HG03135 (cell line): ENCODE results near the gene BARX2.

Source experiments
- ATAC-seq: cut with Tn5 transposase; IDR thresholded peaks from one replicate; pipeline ENCODE4 v1.9.1; 2021; ENCODE audit warnings: mild to moderate bottlenecking, moderate library complexity; ENCODE audit not compliant: unreplicated experiment

Gene BARX2

DNA sequence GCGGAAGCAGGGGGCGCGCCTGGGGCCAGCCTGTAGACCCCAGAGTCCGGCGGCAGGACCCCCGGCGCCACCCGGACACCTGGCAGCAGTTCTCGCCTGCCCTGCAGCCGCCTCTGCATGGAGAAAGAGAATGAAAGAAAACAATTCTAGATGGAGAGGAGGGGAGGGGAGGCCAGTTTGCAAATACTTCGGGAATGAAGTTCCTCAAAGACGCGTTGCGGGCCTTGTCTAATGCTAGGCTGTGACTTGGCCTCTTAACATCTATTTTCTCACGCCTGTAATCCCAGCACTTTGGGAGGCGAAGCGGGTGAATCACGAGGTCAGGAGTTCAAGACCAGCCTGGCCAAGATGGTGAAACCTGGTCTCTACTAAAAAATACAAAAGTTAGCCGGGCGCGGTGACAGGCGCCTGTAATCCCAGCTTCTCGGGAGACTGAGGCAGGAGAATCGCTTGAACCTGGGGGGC, 2.1 kb upstream of the BARX2 start:
- ATAC-seq = no peak

DNA sequence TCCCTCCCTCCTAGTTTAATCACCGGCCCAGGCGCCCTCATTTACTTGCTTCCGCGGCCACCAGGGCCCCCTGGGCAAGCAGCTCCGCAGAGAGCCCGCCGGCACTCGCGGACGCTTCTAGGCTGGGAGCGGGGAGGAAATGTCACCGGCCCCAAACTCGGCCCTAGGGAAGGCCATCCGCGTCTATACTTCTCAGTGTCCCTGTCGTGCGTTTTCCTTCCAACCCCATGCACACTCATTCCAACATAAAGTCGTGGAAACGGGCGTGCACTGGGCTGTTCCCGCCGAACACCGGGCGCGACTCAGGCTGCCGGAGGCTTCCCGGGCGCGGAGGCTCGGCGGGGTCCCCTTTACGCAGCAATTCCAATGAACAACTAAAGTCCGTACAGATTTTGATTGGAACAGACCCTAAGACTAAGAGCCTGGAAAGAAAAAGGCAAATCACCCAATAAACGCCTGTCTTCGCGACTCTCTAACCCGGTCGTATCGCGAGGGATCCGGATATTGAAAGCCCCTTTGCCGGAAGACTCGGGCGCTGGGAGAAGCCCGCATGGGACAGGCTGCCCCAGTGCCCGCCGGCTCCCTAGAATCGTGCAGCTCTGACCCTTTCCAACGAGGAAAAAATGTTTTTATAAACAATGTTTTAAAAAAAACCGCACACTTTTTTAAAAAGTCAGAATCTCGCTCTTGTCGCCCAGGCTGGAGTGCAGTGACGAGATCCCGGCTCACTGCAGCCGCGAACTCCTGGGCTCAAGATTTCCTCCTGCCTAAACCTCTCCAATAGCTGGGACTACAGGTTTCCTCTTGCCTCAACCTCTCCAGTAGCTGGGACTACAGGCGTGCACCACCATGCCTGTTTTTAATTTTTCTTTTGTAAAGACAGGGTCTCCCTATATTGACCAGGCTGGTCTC, 1.3 kb upstream of the BARX2 start:
- ATAC-seq = no peak

DNA sequence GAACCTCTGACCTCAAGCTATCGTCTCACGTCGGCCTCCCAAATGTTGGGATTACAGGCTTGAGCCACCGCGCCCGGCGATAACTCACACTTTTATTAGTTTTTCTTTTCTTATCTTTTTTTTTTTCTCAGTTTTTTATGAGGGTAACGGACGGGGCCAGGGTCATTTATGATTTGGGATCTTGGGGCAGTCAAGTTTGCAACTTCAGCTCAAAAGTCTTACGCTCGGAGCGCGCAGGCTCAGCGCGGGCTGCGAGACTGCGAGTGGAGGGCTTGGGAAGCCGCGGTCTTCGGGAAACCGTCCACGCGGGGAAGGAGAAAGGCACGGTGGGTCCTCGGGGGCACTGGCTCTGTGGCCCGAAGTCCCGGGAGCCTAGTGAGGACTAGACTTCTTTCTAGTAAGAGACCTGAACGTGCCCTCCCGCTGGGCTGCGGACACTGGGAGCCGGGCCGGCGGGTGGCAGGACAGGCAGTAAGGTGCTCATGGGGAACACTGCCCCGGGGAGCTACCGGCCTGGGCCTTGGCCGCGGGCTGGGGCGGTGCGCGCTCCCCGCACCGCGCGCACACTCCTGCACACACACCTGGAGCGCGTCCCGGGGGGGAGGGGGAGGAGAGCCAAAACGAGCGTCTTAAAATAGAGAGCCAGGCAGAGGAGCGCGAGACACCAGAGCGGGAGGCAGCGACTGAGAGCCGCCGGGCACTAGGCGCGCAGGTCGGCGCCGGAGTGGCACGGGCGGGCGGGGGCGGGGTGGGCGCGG, 476 bp upstream of the BARX2 start:
- no peak for ATAC-seq

DNA sequence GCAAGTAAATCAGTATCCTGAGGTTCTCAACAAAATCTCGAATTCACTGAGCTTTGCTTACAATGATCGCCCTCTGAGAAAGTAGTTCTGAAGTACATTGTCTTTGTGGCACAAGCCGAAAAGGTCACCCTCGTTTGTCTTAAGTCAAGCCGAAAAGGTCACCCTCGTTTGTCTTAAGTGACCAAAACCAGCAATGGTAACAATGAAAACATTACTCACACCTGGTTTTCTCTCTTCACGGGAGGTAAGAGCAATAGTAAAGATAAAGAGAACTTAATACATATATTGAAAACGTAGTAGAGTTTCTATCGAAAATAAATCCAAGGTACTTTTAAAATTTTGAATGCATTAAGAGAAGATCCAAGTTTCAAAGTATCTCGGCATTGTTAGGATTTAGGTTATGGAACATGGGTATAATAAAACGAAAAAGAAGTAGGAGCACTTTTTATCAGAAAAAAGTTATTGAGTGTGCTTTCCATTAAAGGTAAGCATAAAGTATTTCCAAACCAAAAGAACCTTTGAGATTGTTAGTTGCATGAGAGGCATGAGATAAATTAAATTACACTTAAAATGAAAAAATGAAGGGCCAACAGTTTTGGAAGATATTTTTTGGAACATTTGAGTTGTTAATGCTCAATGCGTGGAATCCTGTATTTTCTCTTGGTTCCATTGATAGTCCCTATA, 1.2 kb downstream of the BARX2 start:
- ATAC-seq = no peak

DNA sequence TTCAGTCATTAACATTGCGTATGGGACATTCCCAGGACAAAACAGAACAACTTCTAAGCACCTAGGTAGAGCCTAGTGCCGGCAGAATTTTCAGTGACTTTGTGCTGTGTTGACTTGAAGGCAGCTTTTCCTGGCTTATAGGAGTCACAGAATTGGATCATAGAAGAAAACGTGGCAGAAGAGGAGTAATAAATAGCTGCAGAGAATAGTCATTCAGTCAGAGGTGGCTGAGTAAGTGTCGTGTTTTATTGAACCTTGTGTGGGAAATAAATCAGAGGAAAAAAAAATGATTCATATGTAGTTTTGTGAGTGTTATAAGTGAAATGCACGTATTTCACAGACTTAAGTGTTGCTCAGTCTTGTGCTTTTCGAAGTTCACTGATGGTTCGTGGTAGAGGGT, 2.1 kb downstream of the BARX2 start:
- ATAC-seq = no peak

DNA sequence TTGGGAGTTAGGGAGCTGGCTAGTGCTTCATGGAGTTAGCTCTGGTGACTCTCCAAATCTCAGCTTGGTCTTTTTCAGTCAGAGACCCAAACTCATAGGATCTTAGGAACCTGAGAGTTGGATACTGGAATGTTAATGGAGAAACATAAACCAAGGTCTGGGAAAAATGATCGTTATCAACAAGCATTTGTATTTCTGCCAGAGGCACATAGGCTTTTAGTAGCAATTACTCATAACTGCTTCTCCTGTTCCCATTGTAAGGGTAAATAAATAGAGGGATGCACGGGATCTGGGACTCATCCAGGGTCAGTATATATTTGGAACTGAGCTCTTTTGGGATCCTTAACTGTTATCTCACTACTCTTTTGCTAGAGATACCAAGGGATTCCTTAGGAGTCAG, 4.8 kb downstream of the BARX2 start:
- no peak for ATAC-seq

DNA sequence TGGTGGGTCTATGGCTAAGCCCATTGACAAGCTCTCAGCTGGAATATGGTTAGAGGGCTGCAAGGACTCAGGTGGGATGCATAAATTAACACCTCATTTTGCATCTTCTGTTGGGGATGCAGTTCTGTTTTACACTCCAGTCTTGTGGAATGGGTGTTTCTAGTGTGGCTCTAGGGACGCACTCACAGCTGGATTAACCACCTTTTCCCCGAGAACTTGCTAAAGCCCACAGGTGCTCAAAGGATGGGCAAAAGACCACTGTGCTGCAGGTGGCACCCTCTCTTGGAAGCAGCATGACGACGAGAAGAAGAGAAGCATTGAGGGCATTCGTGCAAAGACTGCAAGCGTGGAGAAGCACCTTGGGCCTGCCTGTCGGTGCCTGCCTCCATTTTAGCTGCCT, 6.9 kb downstream of the BARX2 start:
- no peak for ATAC-seq

DNA sequence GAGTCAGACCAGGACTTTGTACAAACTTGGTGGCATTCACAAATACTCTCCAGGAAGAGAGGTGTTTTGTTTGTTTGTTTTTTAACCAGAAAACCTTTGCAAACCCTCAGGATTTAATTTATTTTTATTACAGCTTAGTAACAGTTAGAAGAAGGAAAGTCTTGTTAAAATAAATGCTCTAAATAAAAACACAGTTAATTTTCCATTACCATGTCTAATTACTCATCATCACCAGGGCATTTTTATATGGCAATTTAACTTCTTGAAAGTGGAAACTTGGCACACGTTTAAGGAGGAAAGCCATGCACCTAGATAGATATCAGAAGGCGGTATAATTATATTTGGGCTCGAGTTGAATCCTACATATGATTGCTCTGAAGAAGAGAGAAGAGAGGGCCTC, 7.4 kb downstream of the BARX2 start:
- ATAC-seq = no peak

DNA sequence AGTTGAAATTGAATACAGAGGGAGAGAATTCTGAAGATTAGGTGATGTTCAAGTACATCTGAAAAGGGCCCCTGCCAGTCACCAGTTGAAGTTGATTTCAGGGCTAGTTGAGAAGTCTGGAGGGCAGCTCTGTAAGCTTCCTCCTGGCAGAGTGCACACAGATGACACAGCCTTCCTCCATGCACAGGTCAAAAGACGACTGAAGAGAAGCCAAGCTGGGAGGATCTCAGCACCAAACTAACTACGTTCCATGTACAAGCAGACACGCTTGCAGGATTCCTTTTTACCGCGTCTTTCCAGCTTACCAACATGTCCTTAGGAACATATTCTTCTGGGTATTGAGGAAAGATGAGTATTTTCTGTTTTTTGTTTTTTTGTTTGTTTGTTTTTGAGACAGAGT, 7.9 kb downstream of the BARX2 start:
- no peak for ATAC-seq

DNA sequence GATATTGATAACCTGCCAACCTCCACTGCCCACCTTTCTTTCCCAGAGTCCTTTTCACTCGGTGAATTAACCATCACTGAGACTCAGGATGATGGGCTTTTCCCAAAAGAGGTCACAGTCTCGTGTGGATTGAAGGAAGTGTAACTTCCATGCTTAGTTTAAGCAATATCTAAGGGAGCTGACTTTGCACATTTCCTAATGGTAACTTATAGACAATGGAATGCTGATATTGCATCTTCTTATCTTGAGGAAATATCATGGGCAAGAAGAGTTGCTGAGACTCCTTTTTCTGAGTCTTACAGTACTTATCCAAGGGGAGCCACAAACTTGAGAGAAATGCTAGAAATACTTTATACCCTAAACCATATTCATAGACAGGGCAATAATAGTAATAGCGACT, 8.8 kb downstream of the BARX2 start:
- ATAC-seq = no peak

DNA sequence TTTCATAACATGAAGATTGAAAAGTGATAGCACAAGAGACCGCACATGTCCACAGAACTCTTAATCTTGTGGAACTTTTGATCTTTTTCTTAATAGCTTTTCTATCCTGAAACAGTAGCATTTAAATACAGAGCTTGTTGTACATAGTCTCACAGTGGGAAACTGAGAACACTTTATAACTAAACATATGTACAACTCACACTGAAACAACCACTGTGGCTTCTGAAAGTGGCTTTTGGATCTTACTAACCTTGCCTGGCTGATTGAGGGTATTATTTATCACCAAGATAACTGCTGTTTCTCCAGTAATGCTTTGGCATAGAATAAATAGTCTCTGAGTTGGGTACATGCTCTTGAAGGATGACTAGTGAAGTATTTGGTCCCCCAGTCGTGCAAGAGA, 10.2 kb downstream of the BARX2 start:
- ATAC-seq = no peak

DNA sequence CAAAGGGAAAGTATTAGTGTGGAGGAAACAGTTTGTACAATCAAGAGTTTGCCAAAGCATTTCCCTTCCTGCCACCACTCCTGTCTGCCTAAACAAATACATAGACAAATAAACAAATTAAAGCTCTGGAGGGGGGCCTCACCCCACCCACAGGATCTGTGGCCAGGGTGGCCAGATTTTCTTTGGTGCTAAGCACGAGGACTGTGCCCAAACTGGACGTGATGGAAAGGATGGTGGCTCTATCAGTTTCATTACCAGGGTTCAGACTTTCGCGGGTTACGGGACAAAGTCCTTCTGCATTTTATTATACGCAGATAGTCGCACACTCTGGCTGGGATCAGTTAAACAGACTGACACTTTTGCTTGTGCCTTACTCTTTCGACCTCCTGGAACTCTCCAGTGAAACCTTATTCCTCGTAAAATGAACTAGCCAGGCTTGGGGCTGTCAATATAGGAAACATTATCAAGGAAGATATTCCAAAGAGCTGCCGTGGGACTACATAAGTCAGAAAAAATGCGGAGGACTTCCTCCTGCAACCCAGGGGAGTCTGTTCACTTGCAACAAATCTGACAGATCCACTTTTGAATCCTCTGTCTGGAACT, 11.2 kb downstream of the BARX2 start:
- ATAC-seq = no peak

DNA sequence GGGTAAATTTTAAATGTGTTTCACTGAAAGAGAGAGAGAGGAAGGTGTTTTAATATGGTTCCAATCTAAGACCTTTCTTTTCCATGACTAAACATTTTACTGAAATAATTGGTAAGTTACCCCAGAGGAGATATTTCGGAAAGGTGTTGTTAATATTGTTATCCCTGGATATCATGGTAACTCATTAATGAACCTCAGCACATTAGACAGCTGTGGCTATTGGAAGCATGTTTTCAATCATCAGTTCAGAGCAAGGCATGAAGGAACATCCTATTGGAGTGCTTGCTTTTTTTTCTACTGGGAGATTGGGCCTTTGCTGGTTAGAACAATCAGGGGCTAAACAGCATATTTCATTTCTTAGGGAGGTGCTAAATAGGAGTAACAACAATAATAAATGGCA, 11.8 kb downstream of the BARX2 start:
- no peak for ATAC-seq

DNA sequence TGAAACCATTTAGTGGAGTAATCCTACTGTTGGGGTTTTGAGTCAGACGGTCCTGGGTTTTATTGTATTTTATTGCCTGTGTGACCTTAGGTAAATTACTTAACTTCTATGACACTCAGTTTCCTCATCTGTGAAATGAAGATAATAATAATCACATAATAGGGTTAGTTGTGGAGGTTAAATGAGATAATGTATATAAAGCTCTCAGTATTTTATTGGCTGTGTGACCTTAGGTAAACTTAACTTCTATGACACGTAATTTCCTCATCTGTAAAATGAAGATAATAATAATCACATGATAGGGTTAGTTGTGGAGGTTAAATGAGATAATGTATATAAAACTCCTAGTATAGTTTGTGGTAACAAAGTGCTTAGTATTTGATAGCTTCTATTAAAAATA, 13.2 kb downstream of the BARX2 start:
- no peak for ATAC-seq

DNA sequence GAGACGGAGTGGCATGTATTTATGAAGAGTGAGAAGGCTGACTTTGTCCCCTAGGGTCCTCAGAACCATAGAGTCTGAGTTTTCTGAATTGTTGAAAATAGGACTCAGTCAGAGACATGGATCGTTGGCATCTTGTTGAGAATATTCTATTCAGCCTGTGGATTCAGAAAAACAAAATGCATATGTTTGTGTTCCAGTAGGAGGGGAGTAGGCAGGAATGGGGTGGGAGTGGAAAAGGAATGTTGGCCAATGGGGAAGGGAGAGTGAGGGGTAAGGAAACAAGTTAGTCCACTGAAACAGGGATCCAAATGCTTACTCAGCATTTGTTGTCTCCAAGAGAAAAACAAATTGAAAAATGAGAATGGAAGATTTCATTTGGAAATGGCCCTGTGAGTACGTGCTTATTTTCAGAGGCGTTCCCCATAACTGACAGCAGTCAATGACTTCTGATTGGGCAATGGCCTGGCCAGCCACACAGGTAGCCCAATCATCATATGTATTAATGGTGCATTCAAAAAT, 14.7 kb downstream of the BARX2 start:
- no peak for ATAC-seq

DNA sequence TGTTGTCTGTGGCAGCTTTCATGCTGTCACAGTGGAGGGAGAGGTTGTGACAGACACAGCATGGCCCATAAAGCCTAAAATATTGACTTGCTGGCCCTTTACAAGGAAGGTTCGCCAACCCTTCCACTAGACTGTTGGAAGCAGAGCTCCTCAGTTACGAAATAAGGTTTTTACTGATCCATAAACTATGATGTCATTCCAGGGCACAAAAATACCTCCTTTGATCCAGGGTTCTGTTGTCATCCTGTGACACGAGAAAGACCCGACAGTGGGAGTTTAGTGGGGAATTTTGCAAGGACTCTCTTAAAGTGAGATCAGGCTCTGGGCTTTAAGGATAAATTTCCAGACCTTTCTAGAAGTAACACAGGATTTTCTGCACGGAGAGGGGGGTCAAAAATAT, 15.7 kb downstream of the BARX2 start:
- no peak for ATAC-seq

DNA sequence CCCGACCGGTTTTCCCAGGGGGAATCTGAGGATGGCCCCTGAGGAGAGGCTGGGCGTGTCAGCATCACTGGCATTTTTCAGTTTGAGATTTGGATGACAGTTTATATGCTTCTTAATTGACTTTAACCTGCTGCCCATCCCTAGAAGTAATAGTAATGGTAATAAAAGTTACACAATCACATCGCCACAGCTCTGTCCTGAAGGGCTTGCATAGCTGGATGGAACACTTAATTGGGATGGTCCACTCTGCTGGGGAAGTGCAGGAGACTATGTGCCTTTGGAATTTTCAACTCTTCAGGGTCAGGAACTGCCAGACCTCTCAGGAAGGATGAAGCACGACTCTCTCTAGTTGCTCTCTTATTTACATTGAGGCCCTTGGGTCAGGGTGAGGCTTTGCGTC, 16.2 kb downstream of the BARX2 start:
- no peak for ATAC-seq

DNA sequence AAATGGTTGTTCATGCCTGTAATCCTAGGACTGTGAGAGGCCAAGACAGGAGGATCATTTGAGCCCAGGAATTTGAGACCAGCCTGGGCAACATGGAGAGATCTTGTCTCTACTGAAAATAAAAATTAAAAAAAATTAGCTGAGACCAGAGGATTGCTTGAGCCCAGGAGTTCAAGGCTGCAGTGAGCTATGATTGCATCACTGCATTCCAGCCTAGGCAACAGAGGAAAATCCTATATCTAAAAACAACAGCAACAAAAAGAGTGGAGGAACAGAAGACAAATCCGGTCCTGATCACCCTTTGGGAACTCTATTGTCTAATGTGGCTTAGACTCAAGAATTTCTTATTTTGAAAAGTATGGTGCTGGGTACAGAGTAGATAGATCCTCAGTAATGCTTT, 17.3 kb downstream of the BARX2 start:
- no peak for ATAC-seq

DNA sequence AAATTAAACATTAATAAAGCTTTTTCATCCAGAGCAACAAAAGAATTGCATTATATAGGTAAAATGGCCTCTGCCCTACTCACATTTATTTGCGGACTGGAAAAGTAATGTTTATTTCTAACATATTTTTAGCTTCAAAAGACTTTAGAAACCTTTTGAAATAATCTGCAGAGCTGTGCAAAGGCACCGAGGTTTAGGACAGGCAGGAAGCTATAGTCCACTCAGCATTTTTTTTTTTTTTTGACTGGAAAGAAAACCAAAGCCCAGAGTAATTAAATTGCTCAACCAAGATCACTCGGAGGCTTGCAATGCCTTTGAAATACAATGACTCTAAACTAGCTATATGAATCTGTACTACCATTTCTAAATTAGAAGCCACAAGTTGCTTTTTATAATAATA, 19.1 kb downstream of the BARX2 start:
- no peak for ATAC-seq

DNA sequence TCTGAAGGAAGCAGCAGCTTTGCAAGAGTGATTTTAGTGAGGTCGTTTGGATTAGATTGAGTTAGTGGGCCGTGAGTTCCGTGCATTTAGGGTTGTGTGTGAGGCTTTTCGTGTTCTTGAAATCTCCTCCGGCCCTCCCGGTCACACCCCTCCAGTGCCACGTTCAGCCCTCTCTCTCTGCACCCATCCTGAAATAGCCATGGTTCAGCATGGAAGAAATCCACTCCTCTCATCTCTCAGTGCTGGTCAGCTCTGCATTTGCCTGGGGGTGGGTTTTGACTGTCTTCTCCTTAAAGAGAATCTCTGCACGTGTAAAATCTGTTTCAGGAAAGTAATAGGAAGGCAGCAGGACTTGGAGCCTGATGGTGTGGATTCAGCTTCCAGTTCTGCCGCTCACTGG, 19.8 kb downstream of the BARX2 start:
- no peak for ATAC-seq

DNA sequence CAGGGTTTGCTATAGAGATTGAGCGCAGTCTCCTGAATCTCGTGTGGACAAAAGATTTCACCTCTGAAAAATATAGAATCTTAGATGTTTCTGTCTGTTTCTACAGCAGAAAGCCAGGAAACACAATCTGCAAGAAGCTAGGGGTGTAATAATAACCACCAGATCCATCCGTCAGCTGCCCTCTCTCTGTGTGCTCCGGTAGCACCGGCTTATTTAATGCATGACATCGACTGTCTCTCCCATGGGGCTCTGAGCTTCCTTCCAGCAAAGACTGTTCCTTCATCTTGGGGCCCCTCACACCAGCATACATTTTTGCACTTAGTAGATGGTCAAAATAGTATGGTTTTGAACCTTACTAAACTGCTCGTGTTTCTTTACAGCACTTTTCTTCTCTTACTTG, 20.2 kb downstream of the BARX2 start:
- no peak for ATAC-seq
